Liver (tissue), 9 donors: Measurements from ENCODE around the gene C2CD2. TPM values are rescaled to one million over a fixed set of nuclear protein-coding genes. Genes with fewer than 3 reads are reported as not detected.

Experiments
- DNase-seq: peaks from one replicate; pipeline ENCODE4 v3.0.0-alpha.2; 2017; ENCODE audit warnings: low spot score
- H3K27ac ChIP-seq, 2 donors: one replicate each; pipeline ENCODE4 v1.7.0; 2013; ENCODE audit warnings: inconsistent platforms in 2 of 2, low read length in 2 of 2, control low read depth in 1 of 2, low read depth in 1 of 2, mild to moderate bottlenecking in 1 of 2
- H3K27me3 ChIP-seq, 4 donors: one replicate each; pipeline versions ENCODE4 v1.6.1 to v1.7.0; 2013; ENCODE audit warnings: low read length in 3 of 4, inconsistent platforms in 1 of 4, mild to moderate bottlenecking in 1 of 4, moderate library complexity in 1 of 4; ENCODE audit not compliant: control insufficient read depth in 4 of 4, insufficient read depth in 4 of 4
- H3K36me3 ChIP-seq, 4 donors: one replicate each; pipeline versions ENCODE4 v1.6.1 to v1.7.0; 2013; ENCODE audit warnings: low read length in 3 of 4, mild to moderate bottlenecking in 3 of 4, low read depth in 1 of 4, moderate library complexity in 1 of 4; ENCODE audit not compliant: control insufficient read depth in 4 of 4, insufficient read depth in 3 of 4
- H3K4me1 ChIP-seq, 4 donors: one replicate each; pipeline versions ENCODE4 v1.6.1 to v1.7.0; 2013; ENCODE audit warnings: low read length in 3 of 4, mild to moderate bottlenecking in 3 of 4, moderate library complexity in 1 of 4; ENCODE audit not compliant: control insufficient read depth in 4 of 4, insufficient read depth in 4 of 4
- H3K4me3 ChIP-seq, 3 donors: one replicate each; pipeline versions ENCODE4 v1.6.1 to v1.7.0; 2013; ENCODE audit warnings: low read length in 3 of 3, control low read depth in 1 of 3, low read depth in 1 of 3, mild to moderate bottlenecking in 1 of 3
- H3K9ac ChIP-seq, 2 donors: one replicate each; pipeline ENCODE4 v1.7.0; 2013; ENCODE audit warnings: low read length in 2 of 2, mild to moderate bottlenecking in 2 of 2, moderate library complexity in 2 of 2, control low read depth in 1 of 2, low read depth in 1 of 2
- H3K9me3 ChIP-seq, 4 donors: one replicate each; pipeline versions ENCODE4 v1.6.1 to v1.7.0; 2013; ENCODE audit warnings: low read length in 3 of 4; ENCODE audit not compliant: control insufficient read depth in 4 of 4
- CTCF ChIP-seq: fragments of 150-350 bp; IDR thresholded peaks from 2 replicates; pipeline ENCODE4 v1.5.1; 2017; ENCODE audit warnings: improper control_type of control experiment, low read depth, low read length; ENCODE audit not compliant: missing input control
- EGR1 ChIP-seq, 2 donors: IDR thresholded peaks; 2 replicates each; pipeline ENCODE4 v1.6.1; 2016 to 2018; ENCODE audit warnings: antibody characterized with exemption in 2 of 2, low read depth in 2 of 2
- FOXA1 ChIP-seq: IDR thresholded peaks from 2 replicates; pipeline ENCODE4 v1.6.1; 2016; ENCODE audit warnings: antibody characterized with exemption
- FOXA2 ChIP-seq: IDR thresholded peaks from 2 replicates; pipeline ENCODE4 v1.6.1; 2016; ENCODE audit warnings: antibody characterized with exemption
- GABPA ChIP-seq, 2 donors: IDR thresholded peaks in 1 of 2; conservative IDR thresholded peaks in 1 of 2; 2 replicates each; pipeline ENCODE4 v1.6.1; 2016; ENCODE audit warnings: antibody characterized with exemption in 2 of 2, mild to moderate bottlenecking in 1 of 2, moderate library complexity in 1 of 2
- HNF4A ChIP-seq, 2 donors: conservative IDR thresholded peaks; 2 replicates each; pipeline ENCODE4 v1.6.1; 2016; ENCODE audit warnings: antibody characterized with exemption in 2 of 2, mild to moderate bottlenecking in 2 of 2
- HNF4G ChIP-seq: IDR thresholded peaks from 2 replicates; pipeline ENCODE4 v1.6.1; 2016; ENCODE audit warnings: antibody characterized with exemption
- JUND ChIP-seq, 2 donors: IDR thresholded peaks; 2 replicates each; pipeline ENCODE4 v1.6.1; 2016; ENCODE audit warnings: antibody characterized with exemption in 2 of 2
- MAX ChIP-seq: IDR thresholded peaks from 2 replicates; pipeline ENCODE4 v1.6.1; 2016; ENCODE audit warnings: antibody characterized with exemption
- NR2F2 ChIP-seq: IDR thresholded peaks from 2 replicates; pipeline ENCODE4 v1.6.1; 2016; ENCODE audit warnings: antibody characterized with exemption
- RAD21 ChIP-seq, 2 donors: IDR thresholded peaks; 2 replicates each; pipeline ENCODE4 v1.6.1; 2016; ENCODE audit warnings: antibody characterized with exemption in 2 of 2, mild to moderate bottlenecking in 2 of 2
- RXRA ChIP-seq, 2 donors: IDR thresholded peaks; 2 replicates each; pipeline ENCODE4 v1.6.1; 2017 to 2018; ENCODE audit warnings: antibody characterized with exemption in 2 of 2, mild to moderate bottlenecking in 1 of 2
- SP1 ChIP-seq: IDR thresholded peaks from 2 replicates; pipeline ENCODE4 v1.6.1; 2018; ENCODE audit warnings: antibody characterized with exemption, mild to moderate bottlenecking
- TAF1 ChIP-seq: conservative IDR thresholded peaks from 2 replicates; pipeline ENCODE4 v1.6.1; 2016; ENCODE audit warnings: antibody characterized with exemption, mild to moderate bottlenecking
- YY1 ChIP-seq: IDR thresholded peaks from 2 replicates; pipeline ENCODE4 v1.6.1; 2016; ENCODE audit warnings: antibody characterized with exemption, mild to moderate bottlenecking
- WGBS: extraction: QIAGEN DNeasy Blood & Tissue Kit; methylation state at CpG from one replicate; pipeline ENCODE4 v1.1.7; 2013; 5-methylcytosine and 5-hydroxymethylcytosine counted together
- polyA plus RNA-seq, 2 donors: library from polyadenylated mRNA; stranded (reverse) in 1 of 2; unstranded in 1 of 2; fragments of 200-250 nt in 1 of 2; fragments of >200 nt in 1 of 2; fragmentation: Nextera tagmentation in 1 of 2; extraction: Ambion mirVana in 1 of 2; gene quantifications; one replicate each; pipeline versions ENCODE4 v1.2.1 to v1.2.3, GENCODE V29; 2013 to 2015
- total RNA-seq, 2 donors: library from RNA; depleted of rRNA; stranded (reverse); fragments of >200 nt; gene quantifications; one replicate each; pipeline ENCODE4 v1.2.3, GENCODE V29; 2014
- TF ChIP-seq, protein P1 (sequence below): IDR thresholded peaks from 2 replicates; pipeline ENCODE4 v1.6.1; 2016; ENCODE audit warnings: antibody characterized with exemption
- TF ChIP-seq, protein P2 (sequence below): IDR thresholded peaks from 2 replicates; pipeline ENCODE4 v1.6.1; 2016; ENCODE audit warnings: antibody characterized with exemption
- donor health status: healthy.
- donor health status: healthy.
- donor health status: healthy.
- donor health status: healthy.
- donor health status: healthy.

The C2CD2 gene
- total and polyA plus RNA-seq, 4 donors = 2.9 to 17.9 (median 6.0) TPM

DNA sequence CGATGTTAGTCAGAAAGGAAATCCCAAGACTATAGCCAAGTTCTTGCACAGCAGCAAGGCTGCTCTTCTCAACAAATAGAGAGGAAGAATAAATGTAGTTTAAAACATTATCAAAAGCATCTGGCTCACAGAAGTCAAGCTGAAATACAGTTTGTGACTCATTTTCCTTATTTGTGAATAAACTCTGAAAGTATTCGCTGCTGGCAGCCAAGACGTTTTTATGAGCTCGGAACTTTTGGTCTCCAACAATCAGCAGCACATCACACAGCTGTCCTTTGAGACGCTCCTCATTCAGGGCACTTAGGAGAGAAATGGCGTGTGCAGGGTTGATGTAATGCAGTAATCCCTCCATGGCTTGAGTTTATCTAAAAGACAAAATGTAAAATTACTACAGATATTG is 39.9 kb upstream of the C2CD2 start (continued):
- no peak for TF ChIP-seq RXRA (IDR thresholded peaks at IDR 0.05)

- DNase-seq = no peak
- Histone ChIP-seq H3K27me3 (no peaks in the 10 kb centered on the region), H3K4me3 (no peak overlapping the region), H3K27ac (no peak overlapping the region), H3K4me1 (peaks cover 0 to 2% (median 1%) of the 10 kb centered on the region in 4 donors), H3K9me3 (no peaks in the 10 kb centered on the region), H3K9ac (no peak overlapping the region), H3K36me3 (peaks cover 13 to 41% (median 30%) of the 10 kb centered on the region in 4 donors)
- 97% methylated on average over 15 of the region's 15 CpGs for WGBS
- TF ChIP-seq HNF4G = no peak
- no peak for TF ChIP-seq MAX
- no peak for TF ChIP-seq EGR1 (IDR thresholded peaks at IDR 0.05; ENCODE audit: low read depth in 2 of 2)
- no peak for TF ChIP-seq TAF1
- TF ChIP-seq GABPA (IDR thresholded peaks at IDR 0.05 in 1 of 2, conservative IDR thresholded peaks at IDR 0.05 in 1 of 2) = no peak
- no peak for TF ChIP-seq YY1
- TF ChIP-seq SP1 = no peak
- no peak for TF ChIP-seq HNF4A (conservative IDR thresholded peaks at IDR 0.05)
- TF ChIP-seq CTCF = no peak
- no peak for TF ChIP-seq FOXA2
Observed at GRCh38 chr21:41992576-41992975, 38.8 kb upstream of the C2CD2 start.

GRCh38 chr21:41991659-41992058 is 37.8 kb upstream of the C2CD2 start:
- Histone ChIP-seq H3K9ac (no peak overlapping the region), H3K27ac (no peak overlapping the region), H3K36me3 (peaks cover 13 to 39% (median 29%) of the 10 kb centered on the region in 4 donors), H3K27me3 (no peaks in the 10 kb centered on the region), H3K9me3 (no peaks in the 10 kb centered on the region), H3K4me3 (no peak overlapping the region), H3K4me1 (peaks cover 0 to 3% (median 2%) of the 10 kb centered on the region in 4 donors)
- 97% methylated on average over 16 of the region's 16 CpGs for WGBS
- no peak for DNase-seq
- TF ChIP-seq GABPA (IDR thresholded peaks at IDR 0.05 in 1 of 2, conservative IDR thresholded peaks at IDR 0.05 in 1 of 2) (no peak), JUND (IDR thresholded peaks at IDR 0.05) (no peak), RAD21 (IDR thresholded peaks at IDR 0.05) (no peak), FOXA2 (no peak), FOXA1 (no peak), EGR1 (IDR thresholded peaks at IDR 0.05; ENCODE audit: low read depth in 2 of 2) (no peak), RXRA (IDR thresholded peaks at IDR 0.05) (no peak)
- TF ChIP-seq, protein P1, sequence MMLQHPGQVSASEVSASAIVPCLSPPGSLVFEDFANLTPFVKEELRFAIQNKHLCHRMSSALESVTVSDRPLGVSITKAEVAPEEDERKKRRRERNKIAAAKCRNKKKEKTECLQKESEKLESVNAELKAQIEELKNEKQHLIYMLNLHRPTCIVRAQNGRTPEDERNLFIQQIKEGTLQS = no peak

DNA sequence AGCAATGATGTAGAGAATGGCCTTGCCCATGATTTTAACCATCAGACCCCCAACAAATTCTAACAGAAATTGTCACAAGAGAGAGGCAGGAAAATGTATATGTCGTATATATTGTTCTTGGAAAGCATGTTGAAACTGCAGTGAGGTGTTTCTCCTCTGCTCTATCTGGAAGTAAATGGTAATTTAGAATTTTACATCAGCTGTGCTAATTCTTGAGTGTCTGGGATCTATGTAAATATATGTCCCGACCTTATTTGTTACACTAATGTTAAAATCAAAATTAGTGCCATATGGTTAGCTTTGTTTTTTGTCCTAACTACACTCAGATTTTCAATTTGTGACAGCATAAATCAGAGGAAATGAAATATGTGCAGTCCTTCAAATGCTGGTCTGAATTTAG is 35.9 kb upstream of the C2CD2 start:
- H3K4me3 ChIP-seq = no peak overlapping the region
- H3K27me3 ChIP-seq = no peaks in the 10 kb centered on the region
- H3K9me3 ChIP-seq = no peaks in the 10 kb centered on the region
- H3K36me3 ChIP-seq = peaks cover 13 to 33% (median 28%) of the 10 kb centered on the region in 4 donors
- H3K27ac ChIP-seq = no peak overlapping the region
- H3K4me1 ChIP-seq = peaks cover 0 to 8% (median 2%) of the 10 kb centered on the region in 4 donors
- 95% methylated on average over 2 of the region's 2 CpGs for WGBS
- no peak overlapping the region for H3K9ac ChIP-seq
- DNase-seq = no peak
- no peak for TF ChIP-seq MAX
- TF ChIP-seq, protein P2, sequence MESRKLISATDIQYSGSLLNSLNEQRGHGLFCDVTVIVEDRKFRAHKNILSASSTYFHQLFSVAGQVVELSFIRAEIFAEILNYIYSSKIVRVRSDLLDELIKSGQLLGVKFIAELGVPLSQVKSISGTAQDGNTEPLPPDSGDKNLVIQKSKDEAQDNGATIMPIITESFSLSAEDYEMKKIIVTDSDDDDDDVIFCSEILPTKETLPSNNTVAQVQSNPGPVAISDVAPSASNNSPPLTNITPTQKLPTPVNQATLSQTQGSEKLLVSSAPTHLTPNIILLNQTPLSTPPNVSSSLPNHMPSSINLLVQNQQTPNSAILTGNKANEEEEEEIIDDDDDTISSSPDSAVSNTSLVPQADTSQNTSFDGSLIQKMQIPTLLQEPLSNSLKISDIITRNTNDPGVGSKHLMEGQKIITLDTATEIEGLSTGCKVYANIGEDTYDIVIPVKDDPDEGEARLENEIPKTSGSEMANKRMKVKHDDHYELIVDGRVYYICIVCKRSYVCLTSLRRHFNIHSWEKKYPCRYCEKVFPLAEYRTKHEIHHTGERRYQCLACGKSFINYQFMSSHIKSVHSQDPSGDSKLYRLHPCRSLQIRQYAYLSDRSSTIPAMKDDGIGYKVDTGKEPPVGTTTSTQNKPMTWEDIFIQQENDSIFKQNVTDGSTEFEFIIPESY = no peak
- TF ChIP-seq HNF4G = no peak
- no peak for TF ChIP-seq CTCF
- TF ChIP-seq RAD21 (IDR thresholded peaks at IDR 0.05) = no peak
- TF ChIP-seq HNF4A (conservative IDR thresholded peaks at IDR 0.05) = no peak
- TF ChIP-seq NR2F2 = no peak
- no peak for TF ChIP-seq GABPA (IDR thresholded peaks at IDR 0.05 in 1 of 2, conservative IDR thresholded peaks at IDR 0.05 in 1 of 2)
